GM13977 (cell line): ENCODE data around the gene ARHGAP28.

Source experiments
- DNase-seq: peaks from one replicate; pipeline ENCODE4 v3.0.0; 2012; ENCODE audit warnings: low spot score
- in situ Hi-C: fragments of 300-500 bp; cut with MboI; formaldehyde crosslinking; loops from one replicate; pipeline ENCODE4 v1.12.0; 2022; ENCODE audit warnings: low sequenced_read_pairs, low pct_unique_long_range_greater_than_20kb, mixed read lengths, inconsistent platforms; ENCODE audit not compliant: unreplicated experiment
- TF ChIP-seq, protein P1 (sequence below): IDR thresholded peaks from 2 replicates; pipeline ENCODE4 v1.5.1; 2012; ENCODE audit warnings: mild to moderate bottlenecking, control low read depth; ENCODE audit not compliant: insufficient read depth; ENCODE audit errors: extremely low read depth, missing control alignments

ARHGAP28 gene

GRCh38 chr18:6708890-6709289, 20.6 kb upstream of the ARHGAP28 start:
- no peak for DNase-seq
- in situ Hi-C loops = no loop called here
- TF ChIP-seq, protein P1, sequence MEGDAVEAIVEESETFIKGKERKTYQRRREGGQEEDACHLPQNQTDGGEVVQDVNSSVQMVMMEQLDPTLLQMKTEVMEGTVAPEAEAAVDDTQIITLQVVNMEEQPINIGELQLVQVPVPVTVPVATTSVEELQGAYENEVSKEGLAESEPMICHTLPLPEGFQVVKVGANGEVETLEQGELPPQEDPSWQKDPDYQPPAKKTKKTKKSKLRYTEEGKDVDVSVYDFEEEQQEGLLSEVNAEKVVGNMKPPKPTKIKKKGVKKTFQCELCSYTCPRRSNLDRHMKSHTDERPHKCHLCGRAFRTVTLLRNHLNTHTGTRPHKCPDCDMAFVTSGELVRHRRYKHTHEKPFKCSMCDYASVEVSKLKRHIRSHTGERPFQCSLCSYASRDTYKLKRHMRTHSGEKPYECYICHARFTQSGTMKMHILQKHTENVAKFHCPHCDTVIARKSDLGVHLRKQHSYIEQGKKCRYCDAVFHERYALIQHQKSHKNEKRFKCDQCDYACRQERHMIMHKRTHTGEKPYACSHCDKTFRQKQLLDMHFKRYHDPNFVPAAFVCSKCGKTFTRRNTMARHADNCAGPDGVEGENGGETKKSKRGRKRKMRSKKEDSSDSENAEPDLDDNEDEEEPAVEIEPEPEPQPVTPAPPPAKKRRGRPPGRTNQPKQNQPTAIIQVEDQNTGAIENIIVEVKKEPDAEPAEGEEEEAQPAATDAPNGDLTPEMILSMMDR = no peak

GRCh38 chr18:6711467-6711866, 18.0 kb upstream of the ARHGAP28 start:
- no peak for DNase-seq
- TF ChIP-seq, protein P1 = no peak
- in situ Hi-C loops = no loop called here

DNA sequence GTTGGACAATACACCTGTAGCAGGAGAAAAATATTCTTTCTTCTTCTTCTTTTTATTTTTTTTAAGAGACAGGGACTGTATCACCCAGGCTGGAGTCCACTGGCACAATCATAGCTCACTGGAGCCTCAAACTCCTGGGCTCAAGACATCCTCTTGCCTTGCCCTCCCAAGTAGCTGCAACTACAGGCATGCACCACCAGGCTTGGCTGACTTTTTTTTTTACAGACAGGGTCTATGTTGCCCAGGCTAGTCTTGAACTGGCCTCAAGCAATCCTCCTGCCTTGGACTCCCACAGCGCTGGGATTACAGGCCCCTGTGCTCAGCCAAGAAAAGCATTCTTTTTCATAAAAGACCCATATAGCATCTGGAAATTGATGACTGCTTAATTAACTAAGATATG, 17.1 kb upstream of the ARHGAP28 start:
- DNase-seq = no peak
- TF ChIP-seq, protein P1 = no peak
- in situ Hi-C loops = no loop called here

DNA sequence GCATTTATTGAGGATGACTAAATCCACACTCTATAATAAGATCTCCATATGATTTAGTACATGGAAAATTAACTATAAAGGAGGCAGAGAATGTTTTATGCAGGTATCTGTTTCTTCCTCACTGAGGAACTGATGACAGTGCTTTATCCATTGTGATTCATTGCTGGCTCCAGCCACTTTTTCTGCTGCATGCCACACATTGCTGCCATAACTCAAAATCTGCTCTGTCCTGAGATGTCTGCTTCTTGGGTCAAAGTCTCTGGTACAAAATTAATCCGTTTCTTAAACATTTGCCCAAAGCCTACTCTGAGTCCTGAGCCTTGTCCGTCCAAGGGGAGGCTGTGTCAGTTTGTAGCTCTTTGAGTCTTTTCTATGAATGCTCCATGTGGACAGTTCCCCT, 15.5 kb upstream of the ARHGAP28 start:
- in situ Hi-C loops = no loop called here
- no peak for DNase-seq
- TF ChIP-seq, protein P1 = no peak

DNA sequence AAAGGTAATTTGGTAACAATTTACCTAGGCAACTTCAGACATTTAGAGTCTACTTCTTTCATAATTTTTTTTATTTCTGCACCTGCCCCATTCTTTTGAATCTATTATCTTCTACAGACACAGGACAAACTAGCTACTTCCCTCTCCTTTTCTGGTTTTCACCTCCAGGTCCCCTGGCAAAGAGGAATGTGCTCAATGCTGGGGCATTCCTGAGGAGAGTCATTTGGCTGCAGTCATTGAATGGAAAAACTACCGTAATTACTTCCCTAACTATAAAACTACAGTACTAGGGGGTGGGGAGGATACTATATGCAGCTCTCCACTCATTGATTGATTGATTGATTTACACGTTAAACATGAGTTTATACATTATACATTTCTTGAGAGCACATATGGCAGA, 11.2 kb upstream of the ARHGAP28 start:
- in situ Hi-C loops = no loop called here
- TF ChIP-seq, protein P1 = no peak
- DNase-seq = no peak

- in situ Hi-C loops = no loop called here
- no peak for DNase-seq
- TF ChIP-seq, protein P1 = no peak
Measured at GRCh38 chr18:6719098-6719846, 10.2 kb upstream of the ARHGAP28 start.
